Activated T-helper 1 cell treated with Interleukin-2 at 50 U/mL for 16 hours (primary cell): Measurements from ENCODE around the gene NPHP4.

ENCODE experiments used
- DNase-seq: peaks from one replicate; pipeline ENCODE4 v3.0.0-alpha.2; 2020; ENCODE audit warnings: low read depth

The NPHP4 gene

GRCh38 chr1:6003568-6004411 lies 11.6 kb upstream of the NPHP4 start:
- no peak for DNase-seq

GRCh38 chr1:6002714-6003501 lies 10.7 kb upstream of the NPHP4 start:
- no peak for DNase-seq

GRCh38 chr1:6001992-6002576 lies 9.9 kb upstream of the NPHP4 start:
- no peak for DNase-seq

GRCh38 chr1:6000444-6001288 lies 8.4 kb upstream of the NPHP4 start:
- no peak for DNase-seq

- no peak for DNase-seq
Observed at GRCh38 chr1:5999711-6000443, 7.7 kb upstream of the NPHP4 start.

GRCh38 chr1:5998906-5999301 lies 6.7 kb upstream of the NPHP4 start:
- no peak for DNase-seq

GRCh38 chr1:5998051-5998905 lies 6.1 kb upstream of the NPHP4 start:
- DNase-seq, result no peak

- no peak for DNase-seq
Observed at GRCh38 chr1:5997316-5997715, 5.1 kb upstream of the NPHP4 start.

GRCh38 chr1:5996641-5997270 lies 4.5 kb upstream of the NPHP4 start:
- no peak for DNase-seq

GRCh38 chr1:5995871-5996630 lies 3.8 kb upstream of the NPHP4 start:
- no peak for DNase-seq

GRCh38 chr1:5994713-5995621 lies 2.7 kb upstream of the NPHP4 start:
- DNase-seq, result peak; percentile 49

- no peak for DNase-seq
Observed at GRCh38 chr1:5993556-5994491, 1.6 kb upstream of the NPHP4 start.

- DNase-seq, result no peak
Observed at GRCh38 chr1:5992814-5993555, 760 bp upstream of the NPHP4 start.

GRCh38 chr1:5991381-5992025 lies 722 bp downstream of the NPHP4 start:
- DNase-seq, result peak; percentile 14

GRCh38 chr1:5990913-5991312 lies 1.3 kb downstream of the NPHP4 start:
- DNase-seq, result no peak
